Breast epithelium (tissue), 3 donors: Measurements from ENCODE around the gene UBTD1.

Experiments used
- POLR2AphosphoS5 ChIP-seq, 3 donors: sonication (generic); formaldehyde crosslinking; IDR thresholded peaks; one replicate each; pipeline ENCODE4 v1.6.1; 2017; ENCODE audit warnings: antibody characterized with exemption in 3 of 3
- TF ChIP-seq, protein P1 (sequence below), 3 donors: fragments of 450-650 bp; IDR thresholded peaks; one replicate each; pipeline ENCODE4 v1.5.1; 2016 to 2017; ENCODE audit warnings: antibody characterized with exemption in 3 of 3, mild to moderate bottlenecking in 3 of 3, moderate library complexity in 3 of 3

DNA sequence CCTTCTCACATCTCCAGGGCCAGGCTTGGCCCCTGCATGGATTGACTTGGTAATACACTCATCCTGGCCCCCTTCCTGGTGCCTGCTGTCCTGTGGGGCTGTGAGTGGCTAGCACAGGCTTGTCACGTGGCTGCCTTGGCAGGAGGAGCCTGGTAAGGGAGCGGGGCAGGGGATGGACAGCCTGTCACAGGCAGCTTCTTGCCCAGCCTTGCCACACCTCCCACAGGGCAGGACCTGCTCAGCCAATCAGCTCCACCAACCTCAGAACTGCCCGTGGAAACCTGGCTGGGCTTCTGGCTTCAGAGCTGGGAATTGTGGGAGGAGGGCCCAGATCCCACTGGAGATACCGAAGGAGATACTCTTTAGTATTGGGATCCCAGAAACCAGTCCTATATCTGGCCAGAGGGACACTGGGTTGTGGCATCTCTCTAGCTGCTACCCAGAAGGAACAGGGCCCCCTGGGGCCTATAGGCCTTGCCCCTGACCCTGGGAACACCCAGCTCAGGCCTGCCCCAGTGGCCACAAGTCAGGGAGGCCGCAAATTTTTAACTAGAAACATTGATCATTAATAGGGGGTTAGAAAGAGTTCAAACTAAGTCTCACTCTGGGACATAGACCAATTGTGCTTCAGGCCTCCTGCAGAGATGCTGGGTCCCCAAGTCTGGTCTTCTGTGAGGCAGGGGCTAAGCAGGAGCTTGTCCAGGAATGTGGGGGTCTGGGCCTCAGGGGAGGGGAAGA, 85.5 kb downstream of the UBTD1 start, which contains the start of gene HOGA1:
- TF ChIP-seq, protein P1, sequence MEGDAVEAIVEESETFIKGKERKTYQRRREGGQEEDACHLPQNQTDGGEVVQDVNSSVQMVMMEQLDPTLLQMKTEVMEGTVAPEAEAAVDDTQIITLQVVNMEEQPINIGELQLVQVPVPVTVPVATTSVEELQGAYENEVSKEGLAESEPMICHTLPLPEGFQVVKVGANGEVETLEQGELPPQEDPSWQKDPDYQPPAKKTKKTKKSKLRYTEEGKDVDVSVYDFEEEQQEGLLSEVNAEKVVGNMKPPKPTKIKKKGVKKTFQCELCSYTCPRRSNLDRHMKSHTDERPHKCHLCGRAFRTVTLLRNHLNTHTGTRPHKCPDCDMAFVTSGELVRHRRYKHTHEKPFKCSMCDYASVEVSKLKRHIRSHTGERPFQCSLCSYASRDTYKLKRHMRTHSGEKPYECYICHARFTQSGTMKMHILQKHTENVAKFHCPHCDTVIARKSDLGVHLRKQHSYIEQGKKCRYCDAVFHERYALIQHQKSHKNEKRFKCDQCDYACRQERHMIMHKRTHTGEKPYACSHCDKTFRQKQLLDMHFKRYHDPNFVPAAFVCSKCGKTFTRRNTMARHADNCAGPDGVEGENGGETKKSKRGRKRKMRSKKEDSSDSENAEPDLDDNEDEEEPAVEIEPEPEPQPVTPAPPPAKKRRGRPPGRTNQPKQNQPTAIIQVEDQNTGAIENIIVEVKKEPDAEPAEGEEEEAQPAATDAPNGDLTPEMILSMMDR (IDR thresholded peaks at IDR 0.05): no peak
- TF ChIP-seq POLR2AphosphoS5 (IDR thresholded peaks at IDR 0.05): no peak
